Right atrium auricular region (tissue), 2 donors: Measurements from ENCODE around the gene OR5A1. TPM values are rescaled to one million over a fixed set of nuclear protein-coding genes. Genes with fewer than 3 reads are reported as not detected.

Experiments used
- DNase-seq: peaks from one replicate; pipeline ENCODE4 v3.0.0-alpha.2; 2019; ENCODE audit warnings: low spot score
- H3K27ac ChIP-seq, 2 donors: fragments of 200-600 bp; sonication (generic); 1 replicate in 1 of 2; 2 replicates in 1 of 2; pipeline ENCODE4 v1.5.1; 2016 to 2019
- H3K27me3 ChIP-seq, 2 donors: fragments of 200-600 bp; sonication (generic); one replicate each; pipeline versions ENCODE4 v1.5.1 to v1.6.0; 2017 to 2019
- H3K36me3 ChIP-seq: fragments of 200-600 bp; sonication (generic); one replicate; pipeline ENCODE4 v1.5.1; 2016
- H3K4me1 ChIP-seq, 2 donors: fragments of 200-600 bp; sonication (generic); one replicate each; pipeline versions ENCODE4 v1.5.1 to v1.6.0; 2017 to 2019
- H3K4me3 ChIP-seq, 2 donors: fragments of 200-600 bp; sonication (generic); 1 replicate in 1 of 2; 2 replicates in 1 of 2; pipeline ENCODE4 v1.5.1; 2017 to 2019; ENCODE audit warnings: mild to moderate bottlenecking in 1 of 2, moderate library complexity in 1 of 2
- H3K9me3 ChIP-seq, 2 donors: fragments of 200-600 bp; sonication (generic); one replicate each; pipeline ENCODE4 v1.5.1; 2019
- CTCF ChIP-seq, 2 donors: fragments of 200-600 bp; sonication (generic); IDR thresholded peaks; one replicate each; pipeline ENCODE4 v1.5.1; 2019; ENCODE audit warnings: antibody characterized with exemption in 2 of 2
- total RNA-seq, 2 donors: library from RNA; depleted of rRNA; stranded (reverse); fragments of >200 nt; gene quantifications; one replicate each; pipeline ENCODE4 v1.1.0, GENCODE V29; 2016

OR5A1 gene
- total RNA-seq, 2 donors from 2014 or later: not detected

DNA sequence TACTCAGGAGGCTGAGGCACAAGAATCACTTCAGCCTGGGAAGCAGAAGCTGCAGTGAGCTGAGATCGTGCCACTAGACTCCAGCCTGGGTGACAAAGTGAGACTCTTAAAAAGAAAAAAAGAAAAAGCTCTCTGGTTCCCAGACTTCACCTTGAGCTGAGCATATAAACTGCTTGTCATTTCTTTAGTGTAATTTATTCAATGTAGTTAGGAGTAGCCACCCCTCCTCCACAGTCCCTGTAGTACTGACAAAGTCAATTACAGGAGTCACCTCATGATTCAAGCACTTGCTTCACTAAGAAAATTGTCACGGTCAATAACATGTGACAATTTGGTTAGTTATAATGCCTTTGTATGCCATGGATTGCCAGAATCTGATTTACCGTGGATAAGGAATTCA lies 44.1 kb downstream of the OR5A1 start:
- Histone ChIP-seq H3K27me3 (no peaks in the 10 kb centered on the region), H3K36me3 (no peaks in the 10 kb centered on the region)

More for the DNA sequence above, 44.1 kb downstream of the OR5A1 start:
- no peak for DNase-seq
- no peaks in the 10 kb centered on the region for H3K9me3 ChIP-seq
- H3K27ac ChIP-seq: no peak overlapping the region
- H3K4me1 ChIP-seq: no peaks in the 10 kb centered on the region
- TF ChIP-seq CTCF (IDR thresholded peaks at IDR 0.05): no peak
- H3K4me3 ChIP-seq: no peak overlapping the region

Other genes with a start within 250 kb of the OR5A1 start
- gene MPEG1, start 223.5 kb upstream of the OR5A1 start, total RNA-seq: 10 to 100 TPM in 1 of 2 donors, 1 to 10 TPM in 1; 5.2 to 10.0 TPM
- not detected for gene OR5AN1, start 77.6 kb upstream of the OR5A1 start, total RNA-seq
- gene OR5A2, start 10.1 kb upstream of the OR5A1 start, total RNA-seq: not detected
- not detected for gene OR4D6, start 20.5 kb downstream of the OR5A1 start, total RNA-seq
- gene OR4D10, start 36.8 kb downstream of the OR5A1 start, total RNA-seq: not detected
- gene OR4D11, start 67.1 kb downstream of the OR5A1 start, total RNA-seq: not detected
- gene OR4D9, start 75.1 kb downstream of the OR5A1 start, total RNA-seq: not detected
- 10 to 100 TPM; 24.8 to 25.7 TPM for gene OSBP, start 179.3 kb downstream of the OR5A1 start, total RNA-seq
- gene PATL1, start 232.6 kb downstream of the OR5A1 start, total RNA-seq: 10 to 100 TPM; 13.2 to 22.1 TPM